HS-5 (cell line): Measurements from ENCODE around the gene ZNF831.

Experiments
- DNase-seq: peaks from one replicate; pipeline ENCODE4 v3.0.0-alpha.2; 2012; ENCODE audit warnings: low read depth

ZNF831 gene

DNA sequence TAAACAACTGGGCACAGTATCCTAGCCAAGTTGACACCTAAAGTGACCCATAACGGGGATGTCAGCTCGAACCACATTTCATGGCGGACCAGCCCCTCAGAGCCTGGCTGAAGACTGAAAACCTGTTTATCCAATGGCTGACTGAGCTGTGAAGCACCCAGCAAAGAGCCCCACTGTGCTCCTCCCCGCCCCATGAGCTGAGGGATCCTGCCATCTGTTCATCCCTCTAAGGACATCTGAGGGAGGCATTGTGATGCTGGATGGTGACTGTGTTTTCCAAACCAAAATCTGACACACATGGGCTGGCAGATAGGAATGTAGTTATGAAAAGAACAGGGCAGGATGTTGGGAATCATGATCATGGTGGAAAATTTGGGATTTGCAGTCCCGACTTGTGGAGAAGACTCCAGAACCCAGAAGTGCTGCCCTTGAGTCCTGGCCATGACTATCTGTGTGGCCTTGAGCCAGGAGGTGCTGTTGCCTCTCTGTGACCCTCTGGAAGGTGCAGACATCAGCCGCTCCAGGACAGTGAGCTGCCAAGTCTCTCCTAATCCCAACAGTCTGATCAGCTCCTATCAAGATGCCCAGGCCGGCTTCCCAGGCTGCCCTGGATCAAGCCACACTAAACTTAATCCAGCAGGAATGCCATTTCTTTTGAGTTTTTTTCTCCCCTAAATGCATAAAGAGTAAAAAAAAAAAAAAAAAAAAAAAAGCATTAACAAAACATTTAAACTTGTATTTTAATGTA, 142.5 kb downstream of the ZNF831 start:
- no peak for DNase-seq

DNA sequence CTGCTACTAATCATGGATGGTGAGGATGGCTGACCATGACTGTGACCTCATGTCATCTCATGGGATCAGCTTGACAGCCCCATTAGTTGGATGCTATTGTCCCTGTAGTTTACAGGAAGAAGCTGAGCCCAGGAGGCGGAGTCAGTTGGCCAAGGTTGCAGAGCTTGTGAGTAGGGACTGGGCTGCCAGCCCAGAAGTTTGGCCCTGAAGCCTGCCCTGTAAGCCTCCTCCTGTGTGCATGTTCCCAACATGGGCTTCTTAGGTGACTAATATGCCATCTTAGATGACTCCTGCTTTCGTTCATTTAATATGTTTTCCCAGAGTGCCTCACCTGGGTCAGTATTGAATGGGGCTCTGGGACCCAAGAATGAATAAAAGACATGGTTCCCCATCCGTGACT, 143.6 kb downstream of the ZNF831 start:
- no peak for DNase-seq
